Hippocampal formation (tissue), 2 donors: ENCODE results near the gene HSPA6.
"Not testable (repeated sequence)": the region's sequence is repeated elsewhere in the genome, so short reads cannot be mapped to it uniquely, and the experiment has no call there.

Experiments used
- DNase-seq, 2 donors: peaks; one replicate each; lab custom pipeline; 2025; lab: John Stamatoyannopoulos, UW

HSPA6 gene

DNA sequence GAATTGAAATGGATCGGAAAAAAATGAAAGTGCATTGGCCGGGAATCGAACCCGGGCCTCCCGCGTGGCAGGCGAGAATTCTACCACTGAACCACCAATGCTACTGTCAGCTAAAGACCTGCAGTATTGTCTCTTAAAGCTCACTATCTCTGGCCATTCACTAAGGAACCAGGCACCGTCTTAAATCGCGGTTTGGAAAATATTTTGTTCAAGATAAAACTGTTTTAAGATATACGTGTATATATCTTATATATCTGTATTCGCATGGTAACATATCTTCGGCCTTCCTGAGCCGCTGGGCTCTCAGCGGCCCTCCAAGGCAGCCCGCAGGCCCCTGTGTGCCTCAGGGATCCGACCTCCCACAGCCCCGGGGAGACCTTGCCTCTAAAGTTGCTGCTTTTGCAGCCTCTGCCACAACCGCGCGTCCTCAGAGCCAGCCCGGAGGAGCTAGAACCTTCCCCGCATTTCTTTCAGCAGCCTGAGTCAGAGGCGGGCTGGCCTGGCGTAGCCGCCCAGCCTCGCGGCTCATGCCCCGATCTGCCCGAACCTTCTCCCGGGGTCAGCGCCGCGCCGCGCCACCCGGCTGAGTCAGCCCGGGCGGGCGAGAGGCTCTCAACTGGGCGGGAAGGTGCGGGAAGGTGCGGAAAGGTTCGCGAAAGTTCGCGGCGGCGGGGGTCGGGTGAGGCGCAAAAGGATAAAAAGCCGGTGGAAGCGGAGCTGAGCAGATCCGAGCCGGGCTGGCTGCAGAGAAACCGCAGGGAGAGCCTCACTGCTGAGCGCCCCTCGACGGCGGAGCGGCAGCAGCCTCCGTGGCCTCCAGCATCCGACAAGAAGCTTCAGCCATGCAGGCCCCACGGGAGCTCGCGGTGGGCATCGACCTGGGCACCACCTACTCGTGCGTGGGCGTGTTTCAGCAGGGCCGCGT, at the start of gene HSPA6:
Gene HSPA6, plus strand, starts transcription at position 724 of the 925 bp plus-strand sequence. Its CDS starts 119 bp downstream, at position 843.
- peak; percentile 72 to 89 for DNase-seq

DNA sequence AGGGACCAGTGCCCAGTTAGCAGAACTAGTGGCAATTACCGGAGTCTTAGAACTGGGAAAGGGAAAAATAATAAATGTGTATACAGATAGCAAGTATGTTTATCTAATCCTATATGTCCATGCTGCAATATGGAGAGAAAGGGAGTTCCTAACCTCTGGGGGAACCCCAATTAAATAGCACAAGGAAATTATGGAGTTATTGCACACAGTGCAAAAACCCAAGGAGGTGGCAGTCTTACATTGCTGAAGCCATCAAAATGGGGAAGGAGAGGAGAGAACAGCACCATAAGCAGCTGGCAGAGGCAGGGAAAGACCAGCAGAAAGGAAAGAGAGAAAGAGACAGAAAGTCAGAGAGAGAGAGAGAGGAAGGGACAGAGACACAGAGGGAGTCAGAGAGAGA, 46.6 kb upstream of the HSPA6 start:
- not testable (repeated sequence) for DNase-seq

DNA sequence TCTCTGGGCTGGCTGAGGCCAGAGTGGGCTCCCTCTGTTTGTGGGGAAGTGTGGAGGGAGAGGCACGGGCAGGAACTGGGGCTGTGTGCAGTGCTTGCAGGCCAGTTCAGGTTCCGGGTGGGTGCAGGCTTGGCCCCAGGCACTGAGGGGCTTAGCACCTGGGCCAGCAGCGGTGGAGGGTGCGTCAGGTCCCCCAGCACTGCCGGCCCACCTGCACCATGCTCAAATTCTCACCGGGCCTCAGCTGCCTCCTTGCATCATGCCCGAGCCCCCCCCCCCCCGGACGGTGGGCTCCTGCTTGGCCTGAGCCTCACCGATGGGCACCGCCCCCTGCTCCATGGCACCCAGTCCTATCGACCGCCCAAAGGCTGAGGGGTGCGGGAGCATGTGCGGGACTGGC, 45.4 kb upstream of the HSPA6 start:
- DNase-seq = no peak

DNA sequence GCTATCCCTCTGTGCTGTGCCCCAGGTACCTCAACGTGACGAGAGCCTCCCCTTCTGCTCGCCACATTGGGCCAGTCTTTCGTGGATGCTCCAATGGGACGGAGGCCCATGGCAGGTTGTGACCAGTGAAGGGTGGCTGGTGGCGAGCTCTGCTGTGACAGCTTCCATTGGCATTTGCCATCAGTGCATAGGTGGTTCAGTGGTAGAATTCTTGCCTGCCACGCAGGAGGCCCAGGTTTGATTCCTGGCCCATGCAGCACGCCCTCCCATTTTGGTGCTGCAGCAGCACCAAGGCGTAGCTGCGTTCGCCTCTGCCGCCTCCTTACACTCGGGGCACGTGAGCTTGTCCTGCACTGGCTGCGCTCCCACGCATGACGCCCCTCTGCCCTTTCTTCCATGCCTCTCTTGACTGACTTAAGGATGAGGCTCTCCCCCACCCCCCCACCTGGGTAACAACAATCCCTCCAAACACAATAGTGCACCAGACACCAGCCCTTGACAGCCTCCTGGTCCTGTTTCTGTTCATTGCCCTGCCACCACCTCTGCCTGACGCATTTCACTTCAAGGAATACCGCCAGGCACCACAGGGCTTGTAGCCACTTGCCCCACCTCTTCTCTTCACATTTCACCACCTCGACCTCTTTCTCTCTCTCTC, 43.8 kb upstream of the HSPA6 start:
- no peak for DNase-seq

DNA sequence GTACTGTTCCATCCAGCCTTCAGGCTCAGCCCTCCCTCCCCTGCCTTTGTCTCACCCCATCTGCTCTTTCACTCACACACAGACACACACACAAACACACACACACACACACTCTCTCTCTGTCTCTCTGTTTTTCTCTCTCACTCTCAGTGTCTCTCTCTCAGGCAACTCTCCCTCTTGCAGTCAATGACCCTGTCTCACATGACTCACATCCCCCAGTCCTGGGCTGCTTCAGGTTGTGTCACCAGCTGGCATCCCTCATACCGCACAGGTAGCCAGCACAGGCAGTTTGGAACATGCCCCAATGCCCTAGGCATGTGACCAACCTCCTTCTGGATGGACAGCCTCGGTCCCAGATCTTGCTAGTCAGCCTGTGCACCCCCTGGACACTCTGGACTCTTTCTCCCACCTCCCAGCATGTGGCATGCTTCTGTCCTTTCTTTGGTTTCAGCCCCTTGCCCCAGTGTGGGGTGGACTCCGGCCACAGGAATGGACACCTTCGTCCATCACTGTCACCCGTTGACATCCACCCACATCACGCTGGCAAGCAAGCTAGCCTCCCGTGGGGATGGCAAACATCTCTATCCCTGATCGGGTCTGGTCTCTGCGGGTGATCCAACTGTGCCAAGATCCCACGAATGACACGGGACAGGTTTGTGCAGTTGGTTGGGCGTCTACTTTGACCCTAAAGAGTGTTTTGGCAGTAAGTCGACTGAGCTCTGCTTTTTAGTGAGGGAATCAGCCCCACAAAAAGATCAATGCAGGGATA, 42.5 kb upstream of the HSPA6 start:
- no peak for DNase-seq

DNA sequence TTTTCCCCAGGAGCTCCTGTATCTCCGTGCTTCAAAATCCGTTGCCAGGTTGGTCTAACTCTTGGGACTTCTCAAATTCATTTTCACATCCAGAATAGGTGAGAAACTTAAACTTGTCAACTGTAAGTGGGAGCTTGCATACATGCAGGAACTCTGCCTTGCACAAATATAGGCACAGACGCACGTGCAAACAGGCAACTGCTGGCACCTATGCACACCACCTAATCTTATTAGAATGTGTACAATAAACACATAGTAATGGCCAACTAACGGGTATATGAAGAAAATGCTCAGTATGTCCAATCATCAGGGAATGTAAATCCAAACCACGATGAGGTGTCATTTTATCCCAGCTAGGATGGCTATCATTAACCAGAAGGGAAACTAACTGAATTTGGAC, 41.7 kb upstream of the HSPA6 start:
- DNase-seq = no peak

DNA sequence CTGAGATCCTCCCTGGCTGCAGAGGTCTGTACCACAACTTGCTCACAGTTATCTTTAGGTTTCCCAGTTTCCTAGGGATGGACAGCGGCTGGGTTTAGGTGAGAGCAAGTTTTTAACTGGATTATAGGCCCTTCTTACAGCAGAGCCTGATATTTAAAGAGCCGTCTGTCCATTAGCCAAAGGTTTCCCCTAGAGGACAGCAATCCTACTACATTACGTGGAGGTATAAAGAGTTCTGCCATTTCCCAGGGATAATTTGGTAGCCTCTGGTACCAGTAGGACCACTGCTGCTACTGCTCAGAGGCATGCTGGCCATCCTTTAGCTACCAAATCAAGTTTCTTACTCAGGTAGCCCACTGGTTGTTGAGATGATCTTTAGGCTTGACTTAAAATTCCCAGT, 41.0 kb upstream of the HSPA6 start:
- no peak for DNase-seq

DNA sequence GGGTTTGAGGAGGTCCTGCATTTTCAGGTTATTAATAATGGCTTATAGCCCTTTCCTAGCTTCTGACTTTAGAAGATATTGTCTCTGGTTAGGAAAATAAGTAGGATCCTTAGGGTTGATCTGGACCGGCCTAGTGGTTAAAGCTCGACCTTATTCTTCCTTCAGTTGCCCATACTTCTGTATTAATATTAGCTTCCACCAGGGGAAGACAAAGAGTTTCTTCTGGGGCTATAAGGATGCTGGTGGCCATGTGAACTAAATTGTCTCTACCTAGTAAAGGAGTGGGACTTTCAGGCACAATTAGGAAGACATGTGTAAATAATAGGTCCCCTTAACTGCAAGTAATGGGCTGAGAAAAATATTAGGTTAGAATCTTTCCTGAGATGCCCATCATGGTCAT, 39.7 kb upstream of the HSPA6 start:
- DNase-seq = no peak

DNA sequence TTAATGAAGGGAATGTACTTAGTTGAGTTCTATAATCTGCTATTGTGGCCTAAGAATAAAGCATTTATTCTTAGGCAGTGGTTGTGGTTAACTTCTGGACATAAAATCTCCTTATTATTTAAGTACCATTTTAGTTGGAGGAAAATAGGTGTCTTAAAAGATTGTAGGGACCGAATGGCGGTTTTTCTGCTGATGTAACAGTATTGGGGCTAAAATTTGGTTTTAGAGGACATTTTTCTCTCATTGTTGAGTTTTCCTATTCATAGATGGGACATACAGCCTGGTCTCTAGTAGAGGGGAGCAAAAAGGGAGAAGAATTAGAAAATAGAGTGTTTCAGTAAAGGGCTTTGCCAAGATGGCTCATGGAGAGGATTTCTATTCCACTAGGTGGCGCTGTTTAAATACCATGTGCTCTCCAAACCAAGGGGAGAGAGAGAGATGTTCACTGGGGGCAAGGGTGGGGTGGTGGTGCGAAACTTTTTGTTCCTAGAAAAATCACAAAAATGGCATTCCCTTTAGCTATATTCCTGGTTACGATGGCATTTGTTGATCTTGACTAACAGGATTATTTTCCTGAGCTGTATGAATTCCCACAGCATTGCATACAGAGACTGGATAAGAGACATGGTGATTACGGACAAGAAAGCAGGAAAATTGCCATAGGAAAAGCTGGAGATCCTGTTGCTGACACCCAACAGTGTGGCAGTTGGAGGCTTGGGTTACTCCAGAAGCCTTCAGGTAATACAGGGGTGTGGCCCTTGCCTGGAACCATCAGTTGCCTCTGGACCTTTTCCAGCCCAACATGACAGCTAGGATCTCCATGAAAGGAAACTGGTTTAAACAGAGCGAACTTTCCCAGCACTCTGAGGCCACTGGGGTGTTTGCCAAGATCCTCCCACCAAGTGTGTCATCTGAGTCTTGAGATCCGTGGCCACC, 37.3 kb upstream of the HSPA6 start:
- peak; percentile 24 to 71 for DNase-seq

DNA sequence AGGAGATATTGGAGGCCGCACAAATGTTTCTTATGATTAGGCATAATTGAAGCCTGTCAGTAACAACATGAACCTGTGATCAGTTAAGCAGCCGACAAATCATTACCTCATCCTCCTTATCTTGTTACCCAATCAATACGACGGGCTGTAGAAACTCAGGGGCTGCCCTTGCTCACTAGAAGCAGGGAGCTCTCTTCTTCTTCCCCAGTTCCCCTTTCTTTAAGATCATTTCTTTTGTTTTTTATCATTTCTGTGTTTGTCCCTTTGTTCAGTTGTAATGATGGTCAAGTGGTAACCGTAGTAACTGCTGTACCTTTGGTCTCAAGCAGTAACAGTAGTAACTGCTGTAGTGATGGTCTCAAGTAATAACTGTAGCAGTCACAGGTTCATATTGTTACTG, 32.9 kb upstream of the HSPA6 start:
- DNase-seq = no peak

DNA sequence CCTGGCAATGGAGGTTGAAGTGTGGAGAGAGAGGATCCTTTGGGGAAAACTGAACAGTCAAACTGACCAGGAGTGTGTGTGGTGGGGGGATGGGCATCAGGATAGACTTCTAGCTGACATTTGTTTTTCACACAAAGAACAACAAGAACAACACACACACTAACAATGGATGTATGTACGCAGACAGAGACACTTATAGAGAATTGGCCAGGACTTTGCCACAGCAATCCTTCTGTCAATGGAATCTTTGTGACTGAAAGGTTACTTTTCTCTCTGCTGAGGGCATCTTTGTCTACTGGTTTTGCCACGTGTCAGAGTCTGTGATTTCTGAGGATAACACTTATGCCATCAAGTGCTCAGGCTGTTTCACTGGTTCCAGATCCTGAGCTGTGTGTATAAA, 31.5 kb upstream of the HSPA6 start:
- DNase-seq = peak; percentile 38 to 61

DNA sequence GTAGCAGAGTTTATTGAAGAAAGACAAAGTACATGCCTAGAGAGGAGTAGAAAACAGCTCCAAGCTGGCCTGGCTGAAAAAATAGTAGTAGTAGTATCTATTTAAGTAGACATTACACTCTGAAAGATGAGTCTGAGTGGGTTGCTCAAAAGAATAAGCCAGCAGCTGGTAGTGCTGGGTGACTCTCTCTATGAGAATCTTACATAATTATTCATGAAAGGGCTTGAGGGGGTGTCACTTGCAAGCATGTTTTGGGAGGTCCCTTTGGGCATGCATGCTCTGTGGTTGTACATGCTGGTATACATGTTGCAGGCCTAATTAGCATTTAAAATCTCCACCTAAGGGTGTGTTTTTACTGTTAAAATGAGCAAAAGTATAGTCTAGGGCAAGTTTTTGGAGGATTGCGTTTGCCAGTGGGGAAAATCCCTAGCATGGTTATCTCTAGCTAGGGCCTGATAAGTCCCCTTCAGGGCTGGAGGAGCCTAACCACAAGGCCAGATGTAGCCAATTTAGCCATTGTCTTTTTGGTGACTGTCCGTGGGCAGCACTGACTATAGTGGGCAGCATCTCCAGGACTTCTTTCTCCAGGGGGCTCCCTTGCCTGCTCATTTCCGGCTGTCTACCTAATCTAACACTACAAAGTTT, 30.1 kb upstream of the HSPA6 start:
- DNase-seq = no peak

DNA sequence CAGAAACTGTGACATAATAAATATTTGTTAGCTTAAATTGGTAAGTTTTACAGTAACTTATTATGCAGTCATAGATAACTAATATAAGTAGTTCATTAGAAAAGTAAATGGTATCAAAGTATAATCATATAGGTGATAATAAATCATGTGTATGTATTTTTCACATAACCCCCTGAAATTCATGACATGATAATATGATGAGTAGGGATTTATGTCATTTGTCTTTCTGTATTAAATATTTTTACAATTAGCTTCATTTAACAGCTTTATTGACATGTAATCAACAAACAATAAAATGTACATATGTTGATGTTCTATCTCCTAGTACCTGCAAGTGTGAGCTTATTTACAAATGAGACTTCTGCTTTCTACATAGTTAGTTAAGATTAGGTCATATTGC, 28.9 kb upstream of the HSPA6 start:
- no peak for DNase-seq

DNA sequence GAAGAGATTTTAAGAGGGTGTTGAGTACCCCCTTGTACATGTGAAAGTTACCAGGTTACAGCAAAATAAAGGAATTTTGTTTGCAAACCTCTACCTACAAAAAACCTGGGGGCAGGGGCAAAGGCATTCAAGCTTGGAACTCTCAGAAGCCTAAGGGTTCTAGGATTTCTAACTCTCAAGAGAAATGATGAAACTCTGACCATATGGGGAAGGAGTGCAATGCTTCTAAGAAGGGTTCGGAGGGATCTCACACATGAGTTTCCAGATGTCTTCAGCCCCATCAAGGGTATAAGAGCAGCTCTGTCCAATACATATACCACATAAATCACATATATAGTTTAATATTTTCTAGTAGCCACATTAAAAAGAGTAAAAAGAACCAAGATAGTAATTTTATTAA, 26.4 kb upstream of the HSPA6 start:
- DNase-seq = no peak

DNA sequence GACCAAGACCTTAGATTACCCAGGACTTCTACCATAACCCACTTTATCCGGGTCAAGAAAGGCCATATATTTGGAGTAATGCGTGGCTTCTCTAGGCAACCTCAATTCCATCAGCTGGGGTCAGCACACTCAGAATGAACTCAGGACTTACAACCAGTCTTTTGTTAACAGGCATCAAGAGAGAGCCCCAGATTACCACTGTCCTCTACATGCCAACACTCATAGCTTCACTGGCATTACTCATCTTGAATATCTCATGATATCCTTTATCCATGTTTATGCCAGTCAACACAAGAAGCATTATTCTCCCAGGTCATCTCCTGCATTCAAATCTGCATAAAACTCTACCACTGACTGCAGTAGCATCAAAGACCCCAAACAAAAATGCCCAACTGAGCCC, 25.7 kb upstream of the HSPA6 start:
- no peak for DNase-seq

DNA sequence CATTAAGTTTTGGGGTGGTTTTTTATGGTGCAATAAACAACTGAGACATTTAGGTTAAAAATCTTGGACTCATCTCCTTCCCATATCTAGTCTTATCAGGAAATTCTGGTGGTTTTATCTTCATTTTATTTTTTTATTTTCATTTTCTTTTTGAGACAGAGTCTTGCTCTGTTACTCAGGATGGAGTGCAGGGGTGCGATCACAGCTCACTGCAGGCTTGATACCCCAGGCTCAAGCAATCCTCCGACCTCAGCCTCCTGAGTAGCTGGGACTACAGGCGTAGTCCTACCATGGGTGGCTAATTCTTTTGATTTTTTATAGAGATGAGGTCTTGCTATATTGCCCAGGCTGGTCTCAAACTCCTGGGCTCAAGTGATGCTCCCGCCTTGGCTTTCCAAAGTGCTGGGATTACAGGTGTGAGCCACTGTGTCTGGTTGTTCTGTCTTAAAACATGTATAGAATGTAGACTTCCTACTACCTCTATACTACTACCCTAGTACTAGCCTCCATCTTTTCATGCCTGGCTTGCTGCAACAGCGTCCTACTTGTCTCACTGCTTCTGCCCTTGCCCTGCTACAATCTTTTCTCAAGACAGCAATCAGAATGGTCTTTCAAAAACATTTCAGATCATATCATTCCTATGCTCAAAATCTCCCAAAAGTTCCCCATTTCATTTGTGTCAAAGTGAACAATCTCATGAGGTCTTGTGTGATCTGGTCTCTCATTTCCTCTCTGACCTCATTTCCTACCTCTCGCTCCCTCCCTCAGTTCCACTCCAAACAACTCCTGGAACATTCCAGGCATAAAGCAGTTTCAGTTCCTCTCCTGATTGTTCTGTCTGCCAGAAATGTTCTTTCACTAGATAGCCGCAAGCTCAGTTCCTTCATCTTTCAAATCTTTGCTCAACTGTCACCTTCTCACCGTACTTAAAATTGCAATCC, 25.0 kb upstream of the HSPA6 start:
- no peak for DNase-seq

DNA sequence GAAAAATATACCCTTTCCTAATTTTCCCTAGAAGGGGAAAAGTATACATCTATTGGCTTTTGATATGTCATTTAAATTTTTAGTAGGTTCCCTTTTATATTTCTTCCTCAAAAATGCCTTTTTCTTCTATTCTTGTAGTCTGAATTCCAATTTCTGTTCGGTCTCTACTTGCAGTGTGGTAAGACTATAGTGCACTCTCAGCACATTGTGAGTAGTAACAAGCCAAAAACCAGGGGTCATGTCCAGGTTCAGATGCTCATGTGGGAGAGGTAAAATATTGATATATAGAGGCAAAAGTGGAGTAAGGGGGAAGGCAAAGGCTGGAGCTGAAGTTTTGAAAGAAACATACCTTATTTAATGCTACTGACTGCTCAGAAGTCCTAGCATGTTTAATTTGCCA, 23.1 kb upstream of the HSPA6 start:
- DNase-seq = no peak

DNA sequence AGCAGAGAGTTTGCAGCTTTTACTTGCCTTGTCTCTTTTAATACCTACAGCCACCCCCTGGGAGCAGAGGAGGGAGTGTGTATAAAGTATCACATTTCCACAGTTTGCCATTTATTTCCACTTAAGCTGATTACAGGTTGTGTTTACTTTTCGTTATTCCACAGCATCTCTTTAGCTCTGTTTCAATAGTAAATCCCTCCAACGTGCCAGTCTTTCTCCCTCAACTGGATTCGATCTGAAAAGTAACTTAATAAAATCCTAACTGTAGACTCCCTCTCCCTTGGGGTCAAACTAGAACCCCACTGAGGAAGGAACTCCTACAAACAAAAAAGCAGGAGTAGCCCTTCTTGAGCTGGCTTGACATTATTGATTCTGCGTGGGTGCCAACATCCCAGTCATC, 22.2 kb upstream of the HSPA6 start:
- no peak for DNase-seq

DNA sequence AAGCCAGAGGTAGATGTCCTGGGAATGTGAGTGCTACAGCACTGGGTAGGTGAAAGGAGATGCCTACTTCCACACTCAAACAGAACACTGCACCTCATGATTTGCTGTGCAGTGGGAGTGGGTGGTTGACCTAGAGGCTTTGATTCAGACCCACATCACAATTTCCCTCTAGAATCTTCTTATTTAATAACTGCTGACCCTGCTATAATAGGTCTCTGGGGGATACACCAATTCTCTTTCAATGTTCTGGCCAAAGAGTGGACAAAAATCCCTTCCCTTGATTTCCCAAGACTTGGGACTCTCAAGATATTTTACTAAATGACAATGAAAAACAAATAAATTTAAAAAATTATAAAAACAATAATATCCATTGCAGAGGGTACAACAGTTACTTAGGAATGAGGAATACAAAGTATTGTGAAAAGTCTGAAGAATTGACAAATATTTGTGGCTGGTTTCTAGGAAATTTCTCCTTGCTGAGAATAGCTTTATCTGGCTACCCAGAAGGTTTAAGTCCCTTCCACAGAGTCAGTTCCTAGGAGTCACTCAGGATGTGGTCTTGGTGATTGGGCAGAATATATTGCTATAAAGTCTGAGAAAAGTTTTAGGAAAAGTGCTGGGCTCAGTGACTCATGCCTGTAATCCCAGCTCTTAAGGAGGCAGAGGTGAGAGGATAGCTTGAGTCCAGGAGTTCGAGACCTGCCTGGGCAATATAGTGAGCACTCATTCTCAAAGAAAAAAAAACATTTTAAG, 21.5 kb upstream of the HSPA6 start:
- no peak for DNase-seq
